GM21360 (cell line): ENCODE measurements around the gene SMIM43.
A peak's percentile ranks its signal among the peaks of the same experiment; 100 is the strongest.
"Not testable (repeated sequence)": the region's sequence is repeated elsewhere in the genome, so short reads cannot be mapped to it uniquely, and the experiment has no call there.

Experiments
- ATAC-seq: cut with Tn5 transposase; IDR thresholded peaks from one replicate; pipeline ENCODE4 v1.9.1; 2021; ENCODE audit warnings: mild to moderate bottlenecking, moderate library complexity; ENCODE audit not compliant: unreplicated experiment

SMIM43 gene

DNA sequence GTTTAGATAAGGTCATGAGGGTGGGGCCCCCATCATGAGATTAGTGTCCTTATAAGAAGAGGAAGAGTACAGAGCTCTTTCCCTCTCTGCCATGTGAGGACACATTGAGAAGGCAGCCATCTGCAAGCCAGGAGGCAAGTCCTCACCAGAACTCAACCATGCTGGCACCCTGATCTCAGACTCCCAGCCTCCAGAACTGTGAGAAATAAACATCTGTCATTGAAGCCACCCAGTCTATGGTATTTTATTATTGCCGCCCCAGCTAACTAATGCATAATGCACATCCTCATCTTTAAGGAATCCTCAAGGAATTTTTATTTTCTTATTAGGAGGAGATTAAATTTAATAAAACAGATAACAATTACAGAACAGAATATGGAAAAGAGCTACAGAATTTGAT is 19.4 kb upstream of the SMIM43 start:
- no peak for ATAC-seq

DNA sequence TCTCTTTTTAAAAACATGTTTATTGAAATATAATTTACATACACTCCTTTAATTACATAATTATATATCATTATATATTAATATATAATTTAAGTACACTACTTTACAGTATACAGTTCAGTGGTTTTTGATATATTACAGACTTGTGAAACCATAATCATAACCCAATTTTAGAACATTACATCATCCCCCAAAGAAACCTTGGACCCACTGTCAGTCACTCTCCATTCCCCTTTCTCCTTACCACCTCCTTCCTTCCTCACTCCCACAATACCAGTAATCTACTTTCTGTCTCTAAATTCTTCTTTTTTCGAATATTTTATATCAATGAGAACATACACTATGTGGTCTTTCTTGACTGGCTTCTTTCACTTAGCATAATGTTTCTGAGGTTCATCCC is 18.2 kb upstream of the SMIM43 start:
- no peak for ATAC-seq

DNA sequence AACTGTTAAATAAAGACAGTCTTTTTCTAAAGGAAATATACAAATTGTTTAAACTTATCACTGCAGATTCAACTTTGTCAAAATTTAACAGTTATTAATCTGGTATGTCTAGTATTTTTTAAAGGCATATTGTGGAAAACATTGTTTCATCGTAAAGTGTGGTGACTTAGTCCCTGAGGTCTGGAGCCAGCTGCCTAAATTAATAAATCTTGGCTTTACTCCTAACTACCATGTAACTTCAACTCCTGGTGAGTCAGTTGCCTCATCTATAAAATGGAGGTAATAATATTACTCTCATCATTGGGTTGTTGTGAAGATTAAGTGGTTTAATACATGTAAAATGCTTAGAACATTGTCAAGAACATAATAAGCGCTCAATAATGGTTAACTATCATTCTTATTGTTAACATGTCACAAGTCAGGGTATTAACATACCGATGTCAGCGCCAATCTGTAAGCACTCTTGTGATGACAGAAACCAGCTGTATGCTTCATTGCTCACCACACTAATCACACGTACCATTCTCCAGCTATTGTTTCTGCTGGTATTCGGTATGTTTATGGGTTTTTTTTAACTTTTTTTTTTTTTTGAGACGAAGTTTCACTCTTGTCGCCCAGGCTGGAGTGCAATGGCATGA is 14.1 kb upstream of the SMIM43 start:
- ATAC-seq = no peak

DNA sequence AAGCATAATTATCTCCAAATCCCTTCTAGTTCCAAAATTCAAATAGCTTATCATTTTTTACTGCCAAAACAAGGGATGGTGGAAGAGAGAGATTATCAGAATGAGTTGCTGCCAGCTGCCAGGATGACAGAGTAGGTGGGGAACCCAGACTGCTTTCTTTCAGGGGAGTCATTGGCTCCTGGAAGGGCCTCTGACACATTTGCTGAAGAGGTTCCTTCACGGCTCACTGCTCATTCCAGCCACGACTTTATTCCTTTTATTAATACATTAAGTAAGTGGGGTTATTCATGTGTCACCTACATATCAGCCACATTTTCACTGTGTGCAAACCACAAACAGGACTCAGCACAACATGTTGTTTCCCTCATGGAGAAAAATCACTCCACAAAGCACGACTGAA is 12.7 kb upstream of the SMIM43 start:
- ATAC-seq = peak; percentile 72

DNA sequence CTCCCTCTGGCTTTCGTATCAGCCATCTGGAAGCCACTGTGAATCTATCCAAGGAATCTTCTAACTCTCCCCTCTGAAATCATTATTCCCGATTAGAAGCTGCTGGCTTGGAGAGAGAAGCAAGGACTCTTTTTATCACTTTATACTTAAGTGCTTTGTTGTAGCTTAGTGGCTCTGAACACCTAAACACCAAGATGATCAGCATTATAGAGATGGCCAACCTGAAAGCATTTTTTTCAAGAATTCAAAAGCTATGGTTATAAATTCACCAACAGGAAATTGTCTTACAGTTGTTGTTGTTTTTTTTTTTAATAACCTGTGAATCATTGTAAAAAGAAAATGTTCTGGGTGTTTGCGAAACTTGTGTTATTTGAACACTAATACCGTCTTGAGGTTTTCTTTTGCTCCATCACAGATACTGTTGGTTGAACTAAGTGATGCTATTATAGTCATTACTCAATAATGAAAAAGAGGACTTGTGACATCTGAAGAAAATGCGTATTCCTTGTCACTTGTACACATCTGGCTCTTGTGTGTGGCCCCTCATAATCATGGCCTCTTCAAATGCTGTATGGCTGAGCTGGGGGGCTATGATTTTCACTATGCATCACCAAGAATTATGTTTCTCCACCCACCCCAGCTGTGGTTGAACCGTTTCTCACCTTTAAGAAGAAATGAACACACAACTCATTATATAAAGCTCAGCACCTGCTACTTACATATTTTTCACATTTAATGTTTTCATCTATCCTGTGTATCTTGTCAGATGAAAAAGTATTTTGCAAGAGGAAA is 11.8 kb upstream of the SMIM43 start:
- no peak for ATAC-seq

DNA sequence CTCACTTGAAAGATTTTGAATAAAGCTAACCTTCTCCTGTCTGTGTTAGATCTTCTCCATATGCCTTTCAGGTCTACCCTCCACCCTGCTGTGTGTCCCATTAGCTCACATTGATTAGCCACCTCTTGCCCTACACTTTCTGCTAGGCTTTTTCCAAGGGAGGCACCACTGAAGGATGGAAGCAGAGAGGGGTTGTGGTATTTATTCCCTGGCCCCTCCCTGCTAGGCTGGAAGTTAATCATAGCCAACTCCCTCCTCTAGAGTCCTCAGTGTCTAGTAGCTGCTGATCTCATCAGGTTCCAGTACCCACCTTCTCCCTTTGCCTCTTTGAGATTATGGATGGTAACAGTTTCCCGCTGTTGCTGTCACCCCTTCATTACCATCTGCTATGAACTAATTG is 8.9 kb upstream of the SMIM43 start:
- no peak for ATAC-seq

DNA sequence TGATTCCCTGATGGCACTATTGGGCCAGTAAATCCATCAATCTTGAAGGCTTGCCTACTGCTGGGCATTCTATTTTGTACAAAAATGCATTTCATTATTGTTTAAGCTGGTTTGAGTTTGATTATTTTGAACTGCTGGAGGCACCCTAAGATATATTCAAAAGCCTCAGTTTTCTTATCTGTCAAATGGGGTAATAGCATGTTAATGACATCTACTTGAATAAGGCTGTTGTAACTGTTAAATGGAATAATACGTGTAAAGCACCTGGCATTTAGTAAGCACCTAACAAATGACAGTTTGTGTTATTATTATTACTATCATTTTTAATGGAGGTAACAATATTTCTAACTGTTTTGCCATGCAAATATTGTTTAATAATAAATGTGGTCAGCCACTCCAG is 6.9 kb upstream of the SMIM43 start:
- no peak for ATAC-seq

DNA sequence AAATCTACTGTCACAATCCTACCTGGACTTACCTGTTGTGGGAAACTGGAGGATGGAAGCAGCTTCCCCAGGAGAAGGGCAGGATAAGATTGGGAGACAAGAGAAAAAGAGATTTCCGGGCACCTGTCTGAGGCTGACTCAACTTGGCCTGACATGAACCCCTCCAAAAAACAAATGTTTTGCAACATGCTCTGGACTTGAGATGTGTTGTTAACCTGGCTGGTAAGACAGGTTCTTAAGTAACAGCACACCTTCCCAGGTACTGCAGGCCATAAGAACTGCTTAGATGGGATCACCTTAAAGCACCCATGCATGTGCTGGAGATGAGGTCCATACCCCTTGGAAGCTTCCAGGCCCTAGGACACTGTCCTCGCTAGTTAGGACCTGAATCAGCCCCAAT is 4.4 kb upstream of the SMIM43 start:
- no peak for ATAC-seq

DNA sequence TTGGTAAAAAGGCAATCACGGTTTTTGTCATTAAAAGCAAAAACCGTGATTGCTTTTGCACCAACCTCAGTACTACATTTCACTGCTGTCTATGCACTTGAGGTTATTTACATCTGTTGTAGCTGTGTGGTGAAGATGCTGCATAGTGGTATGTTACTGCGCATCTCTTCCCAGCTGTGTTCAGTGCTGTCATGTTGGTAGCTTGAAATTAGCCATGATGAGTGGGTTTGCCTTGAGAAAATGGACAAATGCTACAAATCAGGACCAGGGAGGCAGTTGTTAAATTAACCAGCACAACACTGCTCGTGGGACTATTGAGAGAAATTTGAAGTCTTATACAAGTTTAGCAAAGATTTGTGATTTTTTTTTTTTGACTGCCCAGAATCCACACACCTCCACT is 2.2 kb upstream of the SMIM43 start:
- ATAC-seq = no peak

DNA sequence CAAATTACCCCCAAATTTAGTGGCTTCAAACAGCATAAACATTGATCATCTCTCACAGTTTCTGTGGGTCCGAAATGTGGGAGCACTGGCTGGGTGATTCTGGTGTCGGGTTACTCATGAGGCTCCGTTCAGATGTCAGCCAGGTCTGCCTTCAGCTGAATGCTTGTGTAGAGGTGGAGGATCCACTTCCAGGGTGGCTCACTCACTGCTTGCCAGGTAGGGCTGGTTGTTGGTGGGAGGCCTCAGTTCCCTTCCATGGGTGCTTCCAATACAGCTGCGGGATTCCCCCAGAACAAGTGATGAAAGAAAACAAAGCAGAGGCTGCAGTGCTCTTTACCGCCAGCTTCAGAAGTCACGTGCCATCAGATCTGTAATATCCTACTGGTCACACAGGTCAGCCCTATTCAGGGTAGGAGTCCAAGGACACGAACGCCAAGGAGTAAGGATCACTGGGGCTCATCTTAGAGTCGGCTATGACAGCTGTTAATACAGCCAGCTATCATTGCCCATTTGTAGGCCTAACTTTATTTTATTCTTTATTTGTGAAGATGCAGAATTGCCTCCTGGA is 1.1 kb upstream of the SMIM43 start:
- no peak for ATAC-seq

DNA sequence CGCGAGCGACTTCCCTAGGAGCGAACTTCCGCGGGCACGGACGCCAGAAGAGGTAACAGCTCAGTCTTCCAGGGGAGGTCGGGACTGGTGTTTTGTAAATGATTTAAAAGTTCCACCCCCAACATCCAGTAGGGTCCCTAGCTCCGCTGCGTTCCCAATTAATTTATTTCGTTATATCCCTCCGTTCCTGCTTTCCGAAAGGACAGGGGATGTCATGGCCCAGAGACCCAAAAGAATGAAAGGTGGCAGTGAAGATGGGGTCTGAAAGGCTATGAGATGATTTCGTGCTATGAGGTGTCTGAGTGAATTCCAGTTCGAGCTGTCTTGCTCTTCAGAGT is 373 bp upstream of the SMIM43 start:
- no peak for ATAC-seq

DNA sequence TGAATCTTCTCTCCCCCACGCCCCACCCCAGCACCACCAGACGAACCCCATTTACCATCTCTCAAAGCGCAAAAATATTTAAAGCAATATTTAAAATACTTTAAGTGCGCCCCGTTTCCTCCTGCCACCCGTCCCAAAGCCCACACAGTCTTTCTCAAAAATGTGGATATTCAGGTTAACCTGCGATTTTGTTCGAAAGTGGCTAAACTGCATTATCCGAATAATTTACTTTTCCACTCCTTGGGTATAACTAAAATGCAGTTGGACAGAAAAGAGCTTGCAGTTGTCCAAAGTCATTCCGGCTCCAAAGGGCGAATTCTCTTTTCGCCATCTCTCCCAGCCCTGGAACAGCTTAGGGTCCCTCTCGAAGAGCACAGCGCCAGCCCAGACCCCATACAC is 662 bp downstream of the SMIM43 start:
- no peak for ATAC-seq

DNA sequence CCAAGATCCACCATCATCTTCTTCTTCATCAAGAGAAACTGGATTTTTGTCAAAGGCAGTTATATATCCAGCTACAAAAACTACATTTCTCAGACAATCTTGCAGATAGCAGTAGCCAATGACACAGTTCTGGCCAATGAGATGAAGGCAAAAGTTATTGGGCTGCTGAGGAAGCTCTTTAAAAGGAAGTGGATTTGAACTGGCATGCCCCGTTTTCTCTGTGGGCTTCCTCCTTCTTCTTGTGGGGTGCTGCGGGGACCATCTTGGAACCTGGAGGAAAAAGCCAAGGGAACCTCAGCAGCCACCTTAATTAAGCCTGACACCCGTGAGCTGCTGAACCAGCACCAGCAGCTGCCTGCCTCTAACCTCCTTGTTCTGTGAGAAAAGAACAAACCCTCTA is 4.8 kb downstream of the SMIM43 start:
- ATAC-seq = no peak

DNA sequence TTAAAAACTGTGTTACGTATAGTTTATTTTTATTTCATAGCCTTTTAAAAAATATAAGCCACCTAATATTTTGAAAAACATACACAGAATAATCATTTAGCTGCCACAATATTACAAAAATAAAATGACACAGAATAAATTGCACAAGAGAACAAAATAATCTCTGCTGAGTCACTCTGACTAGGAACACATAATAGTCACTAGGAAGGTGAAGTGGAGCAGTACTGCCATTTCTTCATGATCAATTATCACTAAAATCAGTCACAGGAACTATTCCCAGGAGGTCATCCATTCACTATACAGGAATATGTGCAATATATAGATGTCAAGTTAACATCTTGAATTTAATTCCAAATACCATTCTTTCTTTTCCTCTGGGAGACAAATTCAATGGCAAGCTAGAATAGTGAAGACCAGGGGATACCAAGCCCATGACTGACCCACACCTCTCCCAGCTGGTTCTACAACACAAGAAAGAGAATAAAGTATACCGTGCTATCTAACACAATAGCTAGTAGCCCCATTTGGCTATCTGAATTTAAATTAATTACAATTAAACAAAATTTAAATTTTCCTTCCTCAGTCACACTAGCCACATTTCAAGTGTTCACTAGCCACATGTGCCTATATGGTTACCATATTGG is 5.9 kb downstream of the SMIM43 start:
- ATAC-seq = no peak

DNA sequence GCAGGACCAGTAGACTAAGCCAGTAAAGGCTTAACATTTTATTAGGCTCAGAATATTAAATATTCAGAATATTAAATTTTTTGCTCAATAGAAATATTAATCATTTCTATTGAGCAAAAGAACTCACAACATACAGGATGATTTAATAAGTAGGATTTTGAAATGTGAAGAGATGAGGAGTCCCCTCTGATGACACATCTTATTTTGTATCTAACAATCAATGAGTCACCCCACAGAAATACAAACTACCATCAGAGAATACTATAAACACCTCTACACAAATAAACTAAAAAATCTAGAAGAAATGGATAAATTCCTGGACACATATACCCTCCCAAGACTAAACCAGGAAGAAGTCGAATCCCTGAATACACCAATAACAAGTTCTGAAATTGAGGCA is 12.8 kb downstream of the SMIM43 start:
- not testable (repeated sequence) for ATAC-seq

DNA sequence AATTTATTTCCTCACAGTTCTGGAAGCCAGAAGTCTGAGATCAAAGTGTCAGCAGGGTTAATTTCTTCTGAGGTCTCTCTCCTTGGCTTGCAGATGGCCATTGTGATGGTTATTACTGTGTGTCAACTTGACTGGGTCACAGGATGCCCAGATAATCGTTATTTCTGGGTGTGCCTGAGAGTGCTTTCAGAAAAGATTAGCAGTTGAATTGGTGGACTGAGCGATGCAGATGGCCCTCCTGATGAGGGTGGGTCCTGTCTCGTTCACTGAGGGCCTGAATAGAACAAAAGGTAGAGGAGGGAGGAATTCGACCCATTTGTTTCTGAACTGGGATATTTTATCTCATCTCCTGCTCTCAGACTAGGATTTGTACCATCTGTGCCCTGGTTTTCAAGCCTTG is 15.7 kb downstream of the SMIM43 start:
- no peak for ATAC-seq

DNA sequence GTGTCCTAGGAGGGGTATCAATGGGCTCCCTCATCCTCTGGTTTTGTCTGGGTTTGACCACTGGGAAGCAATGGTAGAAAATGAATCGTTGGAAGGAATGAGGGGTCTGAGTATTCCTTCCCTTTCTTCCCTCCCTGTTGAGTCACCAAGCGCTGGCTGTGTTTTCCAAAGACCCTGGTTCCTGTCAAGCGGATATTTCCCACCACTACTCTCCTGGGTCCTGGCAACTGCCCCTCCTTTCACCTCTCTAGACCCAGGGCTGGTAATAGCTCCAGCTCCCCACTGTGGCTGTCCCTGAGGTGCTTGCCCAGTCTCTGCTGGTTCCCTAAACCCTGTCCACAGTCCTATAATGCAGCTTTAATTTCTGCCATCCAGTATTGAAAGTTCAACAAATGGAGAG is 22.2 kb downstream of the SMIM43 start:
- ATAC-seq = no peak

DNA sequence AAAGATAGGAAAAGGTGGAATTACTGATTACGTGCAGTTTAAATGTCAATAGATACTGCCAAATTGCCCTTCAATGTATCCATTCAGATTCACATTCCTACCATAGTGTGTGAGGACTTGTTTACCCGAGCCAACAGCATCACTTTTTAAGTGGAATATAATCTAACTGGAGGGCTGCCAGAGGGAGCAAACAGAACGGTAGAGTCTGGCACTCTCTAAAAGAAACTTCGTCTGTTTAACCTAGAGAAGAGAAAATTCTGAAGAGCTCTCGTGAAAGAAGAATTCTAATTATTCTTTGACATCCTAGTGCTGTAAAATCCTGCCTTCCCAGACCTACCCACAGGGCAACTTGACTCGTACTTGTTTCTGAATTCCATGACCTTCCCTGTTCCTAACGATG is 23.2 kb downstream of the SMIM43 start:
- no peak for ATAC-seq

DNA sequence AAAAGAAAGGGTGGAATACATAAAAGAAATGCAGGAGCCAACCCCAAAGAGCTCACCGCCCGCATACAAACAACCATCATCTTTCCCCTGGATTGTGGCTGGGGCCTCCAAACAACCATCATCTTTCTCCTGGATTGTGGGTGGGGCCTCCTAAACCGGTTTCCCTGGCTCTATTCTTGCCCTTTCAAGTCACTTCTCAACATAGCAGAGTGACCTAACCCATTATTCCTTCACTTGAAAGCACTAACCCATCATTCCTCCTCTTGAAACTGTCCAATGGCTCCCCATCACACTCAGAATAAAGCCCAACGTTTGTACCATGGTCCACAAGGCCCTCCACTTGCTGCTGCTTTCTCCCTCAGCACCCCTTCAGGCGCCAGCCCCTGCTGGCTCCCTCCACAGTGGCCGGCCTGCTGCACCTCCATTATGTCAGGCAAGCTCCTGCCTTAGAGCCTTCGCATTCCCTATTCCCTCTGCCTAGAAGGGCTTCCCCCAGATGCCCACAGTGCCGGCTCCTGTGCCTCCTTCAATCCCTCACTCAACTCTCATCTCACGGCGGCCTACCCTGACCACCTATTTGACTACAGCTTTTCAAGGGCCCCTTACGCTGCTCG is 24.1 kb downstream of the SMIM43 start:
- no peak for ATAC-seq

DNA sequence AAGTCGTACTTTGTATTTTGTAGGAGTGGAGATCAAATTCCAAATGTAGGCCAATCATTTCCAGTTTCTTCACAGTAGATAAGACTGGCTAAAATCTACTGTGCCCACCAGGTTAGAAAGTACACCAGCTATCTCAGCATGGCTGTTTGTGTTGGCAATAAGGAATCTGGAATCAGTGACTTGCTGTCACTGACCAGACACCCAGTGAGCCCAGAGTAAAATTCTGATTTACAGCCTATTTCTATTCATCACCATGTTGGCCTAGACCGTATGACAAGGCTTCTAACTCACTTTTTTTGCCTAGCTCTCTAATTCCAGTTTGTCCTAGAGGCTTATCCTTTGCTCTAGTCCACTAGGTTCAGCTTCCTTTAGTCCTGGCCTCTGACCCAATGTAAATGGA is 25.4 kb downstream of the SMIM43 start:
- ATAC-seq = no peak

DNA sequence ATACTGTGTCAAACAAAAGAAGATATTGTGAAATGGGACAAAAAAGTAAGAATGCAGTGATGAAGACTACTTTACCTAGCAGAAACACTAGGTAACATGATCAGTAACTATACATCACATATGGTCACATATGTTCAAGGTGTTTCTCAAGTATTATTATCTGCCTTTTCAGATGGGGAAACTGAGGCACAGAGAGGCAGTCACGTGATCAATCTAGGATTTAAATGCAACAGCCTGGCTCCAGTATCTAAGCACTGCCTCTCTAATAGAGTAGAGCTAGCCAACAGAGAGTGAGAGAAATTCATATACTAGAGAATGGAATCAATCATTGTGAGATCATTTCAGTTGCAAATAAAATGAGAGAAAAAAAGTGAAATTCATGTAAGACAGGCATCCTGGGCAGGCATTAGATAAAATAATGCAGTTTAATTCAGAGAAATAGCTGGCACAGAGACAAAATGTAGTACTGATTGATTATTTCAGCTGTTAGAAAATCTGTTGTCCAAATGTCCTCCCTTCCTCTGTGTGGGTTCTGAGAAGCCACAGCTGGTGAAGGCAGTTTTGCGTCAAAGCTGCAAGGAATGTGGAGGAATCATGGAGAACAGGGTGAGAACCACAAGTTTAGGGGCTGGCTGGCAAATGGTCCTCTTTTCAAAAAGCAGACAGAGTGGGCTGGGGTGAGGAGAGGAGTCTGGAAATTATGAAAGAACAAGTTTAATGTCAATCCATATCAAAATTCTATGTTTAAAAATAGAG is 26.0 kb downstream of the SMIM43 start:
- no peak for ATAC-seq
